Thyroid gland (tissue), 4 donors: ENCODE results near the gene ACAP1.

Experiments used
- CTCF ChIP-seq, 6 experiments: fragments of 200-600 bp in 3 of 6; fragments of 450-650 bp in 3 of 6; sonication (generic) in 3 of 6; IDR thresholded peaks; one replicate each; pipeline ENCODE4 v1.5.1; 2016 to 2019; ENCODE audit warnings: antibody characterized with exemption in 6 of 6, mild to moderate bottlenecking in 2 of 6, inconsistent platforms in 1 of 6, moderate library complexity in 1 of 6
- POLR2A ChIP-seq, 2 donors: fragments of 450-650 bp; IDR thresholded peaks; one replicate each; pipeline ENCODE4 v1.6.1; 2017; ENCODE audit warnings: antibody characterized with exemption in 2 of 2, mild to moderate bottlenecking in 2 of 2, moderate library complexity in 1 of 2

GRCh38 chr17:7392696-7393612 is 56.6 kb downstream of the ACAP1 start:
- no peak for TF ChIP-seq CTCF (IDR thresholded peaks at IDR 0.05)
- no peak for TF ChIP-seq POLR2A (IDR thresholded peaks at IDR 0.05)
